Memory B cell (primary cell): Measurements from ENCODE around the gene CCDC92.

Source experiments
- ATAC-seq: fragments of 150-1000 bp; cut with Tn5 transposase; 2 replicates; pipeline ENCODE4 v1.10.0; 2021; ENCODE audit warnings: low read depth, mild to moderate bottlenecking, moderate library complexity
- DNase-seq, 2 donors: peaks; one replicate each; pipeline ENCODE4 v3.0.0; 2022; ENCODE audit warnings: low spot score in 2 of 2
- H3K27ac Mint-ChIP-seq: one replicate; pipeline ENCODE4 v1.8.0; 2022; ENCODE audit warnings: mild to moderate bottlenecking, moderate library complexity, mixed read lengths
- H3K27me3 Mint-ChIP-seq: one replicate; pipeline ENCODE4 v1.8.0; 2022; ENCODE audit warnings: mixed read lengths
- H3K36me3 Mint-ChIP-seq: one replicate; pipeline ENCODE4 v1.8.0; 2022; ENCODE audit warnings: mild to moderate bottlenecking, mixed read lengths
- H3K4me1 Mint-ChIP-seq: one replicate; pipeline ENCODE4 v1.8.0; 2022; ENCODE audit warnings: mixed read lengths
- H3K4me3 Mint-ChIP-seq: one replicate; pipeline ENCODE4 v1.8.0; 2022; ENCODE audit warnings: mild to moderate bottlenecking, moderate library complexity, mixed read lengths
- H3K9me3 Mint-ChIP-seq: one replicate; pipeline ENCODE4 v1.8.0; 2022; ENCODE audit warnings: mixed read lengths

CCDC92 gene

DNA sequence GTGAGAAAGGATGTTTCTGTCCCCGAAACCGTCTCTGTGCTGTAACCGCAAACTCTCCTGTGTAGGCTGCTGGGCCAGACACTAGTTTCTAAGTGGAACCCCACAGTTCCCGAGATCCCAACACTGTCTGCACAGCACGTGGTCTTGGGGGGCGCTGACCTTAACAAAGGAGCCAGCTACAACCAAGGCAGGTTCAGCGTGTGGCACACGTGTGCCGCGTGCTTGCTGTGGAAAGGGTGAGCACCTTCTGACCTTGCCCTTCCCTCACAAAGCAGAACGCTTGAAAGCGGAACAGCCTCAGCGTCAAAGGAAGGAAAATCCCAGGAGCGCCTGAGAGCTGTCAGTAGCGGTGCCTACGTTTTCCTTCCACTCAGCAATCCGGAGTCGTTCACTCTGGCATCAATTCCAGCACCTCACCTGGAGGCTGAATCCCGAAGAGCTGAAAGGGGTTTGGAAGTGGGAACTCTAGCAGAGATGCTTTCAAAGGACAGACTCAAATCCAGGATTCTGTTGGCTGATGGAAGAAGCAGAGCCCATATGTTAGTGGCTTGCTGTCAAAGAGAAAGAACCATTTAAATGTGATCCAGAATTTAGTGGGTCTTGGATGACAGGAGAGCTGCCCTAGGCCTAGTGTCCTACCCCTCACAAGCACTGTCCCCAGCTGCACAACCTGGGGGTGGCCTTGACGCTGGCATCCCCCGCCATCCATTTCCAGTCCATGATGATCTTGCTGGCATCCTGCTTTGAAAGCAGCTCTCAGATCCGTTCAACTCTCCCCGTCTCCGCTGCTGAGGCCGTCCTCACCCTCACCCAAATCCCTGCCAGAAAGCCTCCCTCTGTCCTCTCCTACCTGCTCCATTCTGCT lies 27.1 kb downstream of the CCDC92 start:
- no peak overlapping the region for H3K4me3 Mint-ChIP-seq
- DNase-seq (no peak), ATAC-seq (no peak)
- peaks cover 36% of the 10 kb centered on the region for H3K36me3 Mint-ChIP-seq
- H3K9me3 Mint-ChIP-seq = peaks cover 2% of the 10 kb centered on the region
- no peaks in the 10 kb centered on the region for H3K27me3 Mint-ChIP-seq
- no peak overlapping the region for H3K27ac Mint-ChIP-seq
- peaks cover 3% of the 10 kb centered on the region for H3K4me1 Mint-ChIP-seq

DNA sequence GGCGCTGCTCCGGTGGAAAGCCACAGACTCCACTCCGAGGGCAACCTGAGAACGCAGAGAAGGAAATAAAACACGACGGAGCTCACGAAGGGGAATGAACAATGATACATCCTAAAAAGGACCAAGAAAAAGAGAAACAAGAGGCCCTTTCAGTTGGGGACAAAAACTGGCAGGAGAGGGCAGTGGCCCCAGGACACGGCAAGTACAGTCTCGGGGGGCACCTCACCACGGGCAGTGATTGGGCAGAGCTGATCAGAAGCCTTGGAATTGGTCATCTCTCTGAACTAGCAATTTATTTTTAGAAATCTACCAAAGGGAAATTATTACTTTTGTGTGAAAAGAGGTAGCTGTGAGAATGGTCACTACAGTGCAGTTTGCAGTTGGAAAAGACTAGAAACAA lies 27.9 kb downstream of the CCDC92 start:
- peaks cover 40% of the 10 kb centered on the region for H3K36me3 Mint-ChIP-seq
- H3K27ac Mint-ChIP-seq = no peak overlapping the region
- no peak for ATAC-seq
- DNase-seq = no peak
- peaks cover under 1% of the 10 kb centered on the region for H3K4me1 Mint-ChIP-seq
- H3K4me3 Mint-ChIP-seq = no peak overlapping the region
- no peaks in the 10 kb centered on the region for H3K27me3 Mint-ChIP-seq
- peaks cover 2% of the 10 kb centered on the region for H3K9me3 Mint-ChIP-seq

DNA sequence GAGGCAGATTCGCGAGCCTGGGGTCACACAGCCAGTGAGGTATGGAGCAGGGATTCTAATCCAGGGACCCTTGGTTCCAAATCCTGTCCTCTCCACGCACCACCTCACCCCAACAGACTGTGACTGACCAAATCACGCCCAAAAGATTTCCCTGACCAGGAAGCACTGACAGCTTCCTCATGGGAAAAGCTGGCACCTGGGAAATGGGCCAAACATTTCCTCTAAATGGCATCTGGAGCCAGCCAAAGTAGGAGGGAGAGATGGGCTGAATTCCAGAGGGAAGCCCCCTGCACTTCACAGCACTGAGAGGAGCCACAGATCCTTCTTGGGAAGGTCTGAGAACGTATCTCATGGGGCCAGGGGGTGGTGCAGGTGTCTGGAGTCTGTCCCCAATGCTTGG lies 28.8 kb downstream of the CCDC92 start:
- peaks cover 2% of the 10 kb centered on the region for H3K9me3 Mint-ChIP-seq
- peaks cover 37% of the 10 kb centered on the region for H3K36me3 Mint-ChIP-seq
- ATAC-seq (no peak), DNase-seq (no peak)
- H3K4me1 Mint-ChIP-seq = peaks cover 3% of the 10 kb centered on the region
- H3K4me3 Mint-ChIP-seq = no peak overlapping the region
- H3K27ac Mint-ChIP-seq = no peak overlapping the region
- H3K27me3 Mint-ChIP-seq = no peaks in the 10 kb centered on the region

DNA sequence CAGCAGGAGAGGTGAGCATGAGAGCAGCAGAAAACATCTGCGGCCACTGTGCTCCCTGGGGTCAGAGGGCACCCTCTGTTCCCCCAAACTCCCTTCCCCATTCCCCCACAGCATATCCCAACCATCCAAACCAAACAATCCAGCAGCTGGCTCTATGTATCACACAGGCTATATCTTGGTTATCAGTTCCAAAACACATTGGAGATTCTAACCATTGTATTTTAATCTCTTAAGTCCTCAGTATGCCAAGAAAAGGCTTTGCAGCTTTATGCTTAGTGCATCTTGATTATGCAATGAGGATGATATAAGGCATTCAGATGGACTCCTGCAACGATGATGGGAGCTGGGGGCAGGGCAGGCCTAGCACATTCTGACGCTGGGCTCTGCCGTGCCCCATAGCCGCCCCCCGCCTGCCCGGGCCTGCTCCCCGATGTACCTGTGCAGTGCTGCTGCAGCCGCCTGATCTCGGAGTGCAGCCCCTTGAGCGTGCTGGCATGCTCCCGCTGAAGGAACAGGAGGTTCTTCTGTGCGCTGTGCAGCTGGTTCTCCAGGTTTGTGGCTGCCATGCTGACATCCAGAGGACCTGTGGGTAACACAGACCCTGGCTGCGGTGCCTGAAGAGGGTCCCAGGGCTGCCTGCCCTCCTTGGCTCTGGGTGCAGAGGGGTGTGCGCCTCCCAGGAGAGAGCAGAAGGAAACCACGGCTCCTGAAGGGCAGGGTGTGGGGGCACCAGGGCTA lies 29.6 kb downstream of the CCDC92 start:
- peaks cover 38% of the 10 kb centered on the region for H3K36me3 Mint-ChIP-seq
- DNase-seq (no peak), ATAC-seq (no peak)
- H3K9me3 Mint-ChIP-seq = peaks cover 2% of the 10 kb centered on the region
- peaks cover 10% of the 10 kb centered on the region for H3K4me1 Mint-ChIP-seq
- H3K27ac Mint-ChIP-seq = no peak overlapping the region
- no peak overlapping the region for H3K4me3 Mint-ChIP-seq
- no peaks in the 10 kb centered on the region for H3K27me3 Mint-ChIP-seq

DNA sequence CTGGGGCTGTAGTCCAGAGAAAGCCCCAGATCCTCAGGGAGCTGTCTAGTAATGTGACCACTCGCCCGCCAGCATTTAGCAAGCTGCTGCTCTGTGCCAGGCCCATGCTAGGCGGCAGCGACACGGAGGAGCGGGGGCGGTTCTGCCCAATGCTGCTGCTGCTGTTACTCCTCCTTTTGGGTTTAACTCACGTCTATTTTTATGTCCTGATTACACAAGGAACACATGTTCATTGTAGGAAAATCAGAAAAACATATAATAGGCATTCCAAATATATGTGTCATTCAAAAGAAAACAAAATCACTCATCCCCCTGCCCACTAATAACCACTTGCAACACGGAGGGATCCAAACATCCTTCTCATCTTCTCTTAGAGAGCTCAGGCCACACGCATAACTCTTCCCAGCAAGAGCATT lies 30.4 kb downstream of the CCDC92 start:
- Mint-ChIP-seq H3K36me3 (peaks cover 43% of the 10 kb centered on the region), H3K27ac (no peak overlapping the region), H3K27me3 (no peaks in the 10 kb centered on the region), H3K4me3 (no peak overlapping the region), H3K9me3 (peaks cover 2% of the 10 kb centered on the region), H3K4me1 (peaks cover 14% of the 10 kb centered on the region)
- DNase-seq = no peak
- ATAC-seq = no peak

DNA sequence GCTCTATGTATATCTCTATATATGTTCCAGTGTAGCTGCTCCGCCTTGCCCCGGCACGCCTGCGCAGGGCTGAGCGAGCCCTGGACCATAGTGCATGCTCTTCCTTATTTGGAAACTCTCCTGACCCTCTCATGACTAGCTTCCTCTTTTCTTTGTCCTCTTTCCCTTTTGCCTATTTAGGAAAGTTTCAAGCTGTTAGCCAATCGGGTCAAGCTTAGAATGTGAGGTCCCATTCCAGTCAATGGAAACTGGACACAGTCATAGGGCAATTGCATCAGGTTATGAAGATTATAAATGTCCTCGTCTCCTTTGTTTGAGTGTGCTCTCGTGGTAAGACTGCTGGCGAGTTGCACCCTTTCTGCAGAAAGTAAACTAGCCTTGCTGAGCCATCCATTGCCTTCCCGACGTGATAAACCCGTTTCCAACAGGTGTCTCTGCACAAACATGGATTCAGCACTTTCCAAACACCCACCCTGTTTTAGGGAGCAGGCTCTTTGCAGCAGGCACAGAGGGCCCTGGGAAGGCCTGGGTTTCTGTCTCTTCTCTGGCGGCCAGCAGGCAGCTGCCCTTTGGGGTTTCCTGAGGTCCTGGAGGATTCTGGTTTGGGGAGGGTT lies 30.9 kb downstream of the CCDC92 start:
- no peaks in the 10 kb centered on the region for H3K27me3 Mint-ChIP-seq
- no peak overlapping the region for H3K4me3 Mint-ChIP-seq
- no peak overlapping the region for H3K27ac Mint-ChIP-seq

DNA sequence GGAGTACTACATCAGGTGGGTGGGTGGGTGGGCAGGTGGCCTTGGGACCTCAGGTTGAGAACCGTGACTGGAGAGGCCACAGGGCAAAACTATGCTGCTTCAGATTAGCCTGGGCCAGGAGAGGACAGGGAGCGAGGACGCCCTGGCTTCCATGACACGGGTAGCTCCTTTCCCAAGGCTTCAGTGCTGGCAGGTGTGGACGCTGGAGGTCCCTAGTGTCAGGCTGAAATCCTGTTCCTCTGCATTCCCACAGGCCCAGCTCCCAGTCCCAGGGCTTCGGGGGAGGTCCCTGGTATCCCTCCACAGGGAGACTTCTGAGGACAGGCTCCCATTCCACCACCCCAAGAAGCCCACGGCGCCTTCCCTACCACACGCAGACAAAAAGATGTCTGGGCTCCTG lies 31.6 kb downstream of the CCDC92 start:
- Mint-ChIP-seq H3K4me3 (no peak overlapping the region), H3K27ac (no peak overlapping the region), H3K36me3 (peaks cover 44% of the 10 kb centered on the region)

More for the DNA sequence above, 30.9 kb downstream of the CCDC92 start:
- Mint-ChIP-seq H3K36me3 (peaks cover 44% of the 10 kb centered on the region), H3K9me3 (peaks cover 2% of the 10 kb centered on the region), H3K4me1 (peaks cover 14% of the 10 kb centered on the region)
- no peak for DNase-seq
- no peak for ATAC-seq

DNA sequence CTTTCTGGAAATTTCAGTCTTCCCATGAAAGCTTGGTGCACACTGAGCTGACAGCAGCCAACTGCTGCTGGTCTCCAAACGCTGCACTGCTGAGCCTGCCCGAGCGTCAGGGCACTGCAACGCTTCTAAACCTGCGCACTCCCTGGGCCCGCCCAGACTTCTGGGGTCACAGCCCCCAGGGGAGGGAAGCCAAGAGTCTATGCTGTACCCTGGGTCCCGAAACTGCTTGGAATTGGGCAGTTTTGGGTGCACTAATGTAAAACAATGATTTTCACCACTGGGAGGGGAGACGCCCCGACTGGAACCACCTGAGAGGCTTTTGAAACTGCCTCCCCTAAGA lies 32.0 kb downstream of the CCDC92 start:
- H3K36me3 Mint-ChIP-seq = peaks cover 41% of the 10 kb centered on the region
- no peak overlapping the region for H3K4me3 Mint-ChIP-seq

More for the DNA sequence above, 31.6 kb downstream of the CCDC92 start:
- Mint-ChIP-seq H3K9me3 (peaks cover 2% of the 10 kb centered on the region), H3K27me3 (no peaks in the 10 kb centered on the region), H3K4me1 (peaks cover 14% of the 10 kb centered on the region)
- no peak for ATAC-seq
- DNase-seq = no peak

DNA sequence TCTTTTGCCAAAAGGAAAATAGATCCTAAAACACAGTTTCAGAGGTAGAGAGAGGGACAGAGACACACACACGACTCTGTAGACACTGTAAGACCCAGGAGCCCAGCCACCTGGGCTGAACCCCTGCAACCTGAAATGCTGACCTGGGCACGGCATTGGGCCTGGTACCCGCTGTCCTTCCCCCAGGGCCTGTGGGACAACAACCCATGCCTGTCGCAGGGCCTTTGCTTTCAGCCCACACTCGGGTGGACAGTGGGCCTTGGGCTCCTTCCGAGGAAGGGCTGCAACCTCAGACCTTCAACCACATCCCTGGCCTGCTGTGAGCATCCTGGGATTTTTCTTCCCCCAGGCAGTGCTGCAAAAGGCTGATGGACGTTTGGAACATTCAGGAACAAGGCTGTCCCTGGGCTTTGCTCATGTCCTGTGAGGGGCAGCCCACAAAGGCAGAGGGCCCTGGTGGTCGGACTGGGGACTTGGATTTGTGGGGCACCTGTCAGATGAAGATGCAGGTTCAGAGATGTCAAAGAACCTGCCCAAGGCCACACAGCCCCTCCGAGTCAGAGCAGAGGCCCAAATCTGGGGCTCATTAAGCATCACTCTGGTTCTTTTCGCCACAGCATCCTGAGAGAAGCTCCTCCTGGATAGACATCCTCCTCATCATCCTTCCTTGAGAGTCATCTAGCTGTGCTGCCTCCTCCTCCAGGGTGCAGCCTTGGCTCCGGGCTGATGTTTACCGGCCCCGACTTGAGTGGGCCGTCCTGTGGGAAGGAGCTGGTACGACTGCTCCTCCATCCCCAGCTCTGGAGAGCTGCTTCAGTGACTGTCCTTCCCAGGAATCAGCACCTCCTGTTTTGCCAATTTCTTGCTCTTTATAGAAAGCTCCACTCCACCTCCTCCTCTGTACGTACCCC lies 32.7 kb downstream of the CCDC92 start:
- peaks cover 41% of the 10 kb centered on the region for H3K36me3 Mint-ChIP-seq
- H3K4me1 Mint-ChIP-seq = peaks cover 14% of the 10 kb centered on the region
- no peak overlapping the region for H3K27ac Mint-ChIP-seq
- DNase-seq (no peak), ATAC-seq (no peak)
- H3K9me3 Mint-ChIP-seq = peaks cover 2% of the 10 kb centered on the region
- H3K27me3 Mint-ChIP-seq = no peaks in the 10 kb centered on the region
- no peak overlapping the region for H3K4me3 Mint-ChIP-seq

More for the DNA sequence above, 32.0 kb downstream of the CCDC92 start:
- DNase-seq = no peak
- ATAC-seq = no peak
- H3K9me3 Mint-ChIP-seq = peaks cover 2% of the 10 kb centered on the region
- no peaks in the 10 kb centered on the region for H3K27me3 Mint-ChIP-seq
- no peak overlapping the region for H3K27ac Mint-ChIP-seq
- peaks cover 14% of the 10 kb centered on the region for H3K4me1 Mint-ChIP-seq

DNA sequence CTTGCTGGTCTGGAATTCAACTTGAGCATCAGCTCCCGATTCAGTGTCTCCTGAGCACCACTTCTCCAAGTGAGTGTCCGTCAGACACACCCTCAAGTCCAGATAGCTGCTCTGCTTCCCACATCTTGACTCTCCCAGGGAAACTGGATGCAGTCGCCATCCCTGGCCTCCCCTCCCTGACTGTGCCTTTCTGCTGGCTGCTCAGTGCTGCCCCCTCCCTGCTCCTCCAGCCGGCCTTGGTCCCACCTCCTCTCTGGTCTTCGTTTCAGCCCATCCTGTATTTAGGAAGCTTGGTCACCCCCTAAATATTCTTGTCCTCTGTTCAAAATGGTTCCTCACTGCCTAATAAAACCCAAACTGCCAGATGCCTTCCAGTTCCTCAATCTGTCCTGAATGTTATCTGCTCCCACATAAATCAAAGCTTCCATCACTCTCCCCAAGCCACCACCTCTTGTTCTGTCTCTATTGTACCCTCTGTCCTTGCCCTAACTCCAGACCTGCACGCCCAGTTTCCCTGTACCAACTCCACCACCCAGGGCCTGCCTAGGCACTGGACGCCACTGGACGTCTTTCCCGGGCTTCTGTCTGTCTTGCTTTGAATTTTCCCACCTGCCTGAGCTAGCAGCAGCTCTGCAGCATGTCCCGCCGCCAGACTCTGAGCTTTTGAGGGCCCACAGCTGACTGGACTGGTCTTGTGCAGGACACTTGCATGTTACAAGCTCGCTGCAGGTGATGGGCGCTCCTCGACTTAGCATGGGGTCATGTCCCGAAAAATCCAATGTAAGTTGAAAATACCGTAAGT lies 33.8 kb downstream of the CCDC92 start:
- Mint-ChIP-seq H3K9me3 (peaks cover 2% of the 10 kb centered on the region), H3K27me3 (no peaks in the 10 kb centered on the region), H3K27ac (peak overlapping the region; percentile 54), H3K4me1 (peaks cover 14% of the 10 kb centered on the region), H3K4me3 (peak overlapping the region; percentile 2), H3K36me3 (peaks cover 36% of the 10 kb centered on the region)
- no peak for DNase-seq
- ATAC-seq = no peak

DNA sequence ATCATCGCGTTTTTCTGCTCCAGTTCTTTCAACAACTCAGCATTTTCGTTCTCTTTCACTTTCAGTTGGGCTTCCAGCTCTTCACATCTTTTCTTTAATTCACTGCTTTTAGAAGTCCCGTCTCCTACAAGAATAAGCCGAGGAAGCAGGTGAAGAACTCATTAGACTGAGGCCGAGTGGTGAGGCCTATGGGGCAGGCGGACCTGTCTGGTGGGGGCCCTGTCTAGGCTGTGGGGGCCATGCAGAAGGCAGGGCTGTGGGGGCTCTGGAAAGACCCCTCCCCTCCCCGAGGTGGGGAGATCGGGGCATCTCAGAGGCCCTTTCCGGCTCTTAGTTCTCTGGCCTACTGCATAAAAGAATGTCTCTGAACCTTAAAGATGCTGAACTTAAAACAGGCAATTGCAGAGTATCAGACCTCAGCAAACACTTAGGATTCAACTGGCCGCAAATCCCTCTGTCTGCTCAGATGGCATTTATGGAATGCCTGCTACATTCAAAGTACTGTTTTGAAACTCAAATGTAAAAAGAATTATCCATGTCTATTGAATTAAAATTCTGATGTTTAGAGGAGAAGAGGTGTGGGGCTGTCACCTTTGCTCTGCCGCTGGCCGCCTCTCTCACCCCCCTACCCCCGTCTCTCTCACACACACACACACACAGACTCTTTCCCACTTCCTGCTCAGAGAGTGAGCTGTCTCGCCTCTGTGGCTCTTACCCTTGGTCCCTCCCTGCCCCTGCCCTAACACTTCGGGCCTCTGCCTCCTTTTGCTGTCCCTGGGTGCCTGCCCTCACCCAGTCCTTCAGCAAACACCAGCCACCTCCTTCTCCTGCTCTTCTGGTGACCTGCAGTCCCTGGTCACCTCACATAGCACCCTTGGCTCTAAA lies 34.7 kb downstream of the CCDC92 start:
- Mint-ChIP-seq H3K27ac (peak overlapping the region; percentile 54), H3K4me1 (peaks cover 14% of the 10 kb centered on the region), H3K4me3 (peak overlapping the region; percentile 3), H3K36me3 (peaks cover 36% of the 10 kb centered on the region), H3K27me3 (no peaks in the 10 kb centered on the region), H3K9me3 (peaks cover 2% of the 10 kb centered on the region)
- no peak for DNase-seq
- ATAC-seq = peak; percentile 51

DNA sequence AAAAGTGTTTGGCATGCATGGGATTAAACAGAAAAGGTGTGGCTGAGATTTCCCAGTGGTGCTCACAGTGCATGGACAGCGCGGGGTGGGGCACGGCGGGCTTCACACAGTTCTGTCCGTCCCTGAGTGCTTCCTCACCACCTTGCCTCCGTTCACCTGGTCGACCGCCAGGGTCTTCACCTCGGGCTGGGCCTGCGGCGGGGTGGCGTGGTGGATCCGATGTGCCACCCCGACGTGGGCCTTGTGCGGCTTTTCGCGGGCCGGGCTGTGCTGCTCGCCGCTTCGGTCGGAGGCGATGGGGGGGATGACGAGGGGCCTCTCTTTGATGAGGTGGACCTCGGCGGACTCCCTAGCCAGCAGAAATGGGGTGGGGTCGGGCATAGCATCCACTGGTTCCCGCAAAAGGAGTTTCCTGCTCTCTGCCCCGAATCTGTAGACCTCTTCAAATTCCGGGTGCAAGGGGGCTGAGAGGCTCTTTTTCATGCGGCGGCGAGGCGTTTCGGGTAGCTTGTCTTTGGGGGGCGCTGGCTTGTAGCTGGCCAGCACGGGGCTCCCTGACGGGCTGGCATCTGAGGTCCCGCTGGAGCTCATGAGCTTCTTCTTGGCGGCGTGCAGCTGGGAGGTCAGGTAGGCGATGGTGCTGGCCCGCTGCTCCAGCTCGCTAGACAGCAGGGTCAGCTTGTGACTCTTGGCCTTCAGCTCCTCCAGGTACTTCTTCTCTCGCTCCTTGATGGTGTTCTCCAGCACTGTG lies 35.5 kb downstream of the CCDC92 start:
- H3K36me3 Mint-ChIP-seq = peaks cover 28% of the 10 kb centered on the region
- no peak overlapping the region for H3K4me3 Mint-ChIP-seq
- ATAC-seq (no peak), DNase-seq (no peak)
- H3K9me3 Mint-ChIP-seq = no peaks in the 10 kb centered on the region
- H3K27me3 Mint-ChIP-seq = no peaks in the 10 kb centered on the region
- peaks cover 14% of the 10 kb centered on the region for H3K4me1 Mint-ChIP-seq
- no peak overlapping the region for H3K27ac Mint-ChIP-seq
